Kidney (tissue), 14 donors: ENCODE results near the gene FBXO33. TPM values are rescaled to one million over a fixed set of nuclear protein-coding genes. Genes with fewer than 3 reads are reported as not detected.

Experiments
- DNase-seq, 5 donors: peaks; one replicate each; pipeline ENCODE4 v3.0.0-alpha.2; 2013 to 2020
- FAIRE-seq: peaks from 2 replicates; lab custom pipeline; 2012; peaks lifted over from hg19 to GRCh38; lab: Jason Lieb, UNC
- H3K27ac ChIP-seq, 2 donors: one replicate each; pipeline ENCODE4 v1.7.0; 2013; ENCODE audit warnings: low read depth in 2 of 2, low read length in 2 of 2, inconsistent platforms in 1 of 2
- H3K27me3 ChIP-seq: one replicate; pipeline ENCODE4 v1.7.1; 2013; ENCODE audit warnings: low read length, inconsistent platforms; ENCODE audit not compliant: control insufficient read depth, insufficient read depth
- H3K36me3 ChIP-seq, 3 donors: one replicate each; pipeline versions ENCODE4 v1.7.0 to v1.7.1; 2013; ENCODE audit warnings: low read length in 3 of 3, control low read depth in 1 of 3, inconsistent platforms in 1 of 3; ENCODE audit not compliant: insufficient read depth in 3 of 3, control insufficient read depth in 2 of 3
- H3K4me1 ChIP-seq, 3 donors: one replicate each; pipeline versions ENCODE4 v1.7.0 to v1.7.1; 2013; ENCODE audit warnings: low read length in 3 of 3, inconsistent platforms in 1 of 3, low read depth in 1 of 3; ENCODE audit not compliant: control insufficient read depth in 2 of 3, insufficient read depth in 2 of 3
- H3K4me3 ChIP-seq, 3 donors: one replicate each; pipeline versions ENCODE4 v1.7.0 to v1.8.1; 2013; ENCODE audit warnings: low read length in 3 of 3, control low read depth in 1 of 3, inconsistent platforms in 1 of 3
- H3K9ac ChIP-seq, 3 donors: one replicate each; pipeline versions ENCODE4 v1.7.0 to v1.7.1; 2013; ENCODE audit warnings: low read length in 3 of 3, control low read depth in 1 of 3, inconsistent platforms in 1 of 3
- H3K9me3 ChIP-seq, 3 donors: one replicate each; pipeline versions ENCODE4 v1.7.0 to v1.7.1; 2013; ENCODE audit warnings: low read length in 3 of 3, control low read depth in 1 of 3, inconsistent platforms in 1 of 3; ENCODE audit not compliant: control insufficient read depth in 2 of 3, insufficient read depth in 1 of 3
- intact Hi-C: fragments of 100-400 bp; cut with DNase I; formaldehyde crosslinking; loops from one replicate; pipeline ENCODE4 v1.11.1; 2022
- polyA plus RNA-seq: library from polyadenylated mRNA; stranded (reverse); fragments of 350-450 nt; fragmentation: Illumina TruSeq; extraction: RNeasy Lipid Tissue Mini Kit (QIAGEN cat#74804); gene quantifications from one replicate; pipeline ENCODE4 v1.2.3, GENCODE V29; 2014; ENCODE audit warnings: low read depth, low replicate concordance; ENCODE audit not compliant: insufficient read depth
- total RNA-seq: library from RNA; stranded (reverse); fragmentation: NEBNext Ultra II Directional; extraction: Animal tissue kit (Norgen Biotek cat#: 25700); gene quantifications from one replicate; pipeline ENCODE4 v1.2.1, GENCODE V29; 2021
- TF ChIP-seq, protein P1 (sequence below): IDR thresholded peaks from 3 replicates; pipeline ENCODE4 v1.5.1; 2012; ENCODE audit warnings: mild to moderate bottlenecking, moderate library complexity, borderline replicate concordance; ENCODE audit not compliant: insufficient read depth; ENCODE audit errors: extremely low read depth
- donor health status: control.
- donor health status: control.
- donor health status: control.
- donor health status: control.
- donor health status: control.
- donor health status: DM: yes; HTN: yes; CAD: no.
- donor health status: Normal renal cell carcinoma (clear cell type).

FBXO33 gene
- total and polyA plus RNA-seq, 2 donors from 2014 or later = 6.5 to 11.2 TPM

DNA sequence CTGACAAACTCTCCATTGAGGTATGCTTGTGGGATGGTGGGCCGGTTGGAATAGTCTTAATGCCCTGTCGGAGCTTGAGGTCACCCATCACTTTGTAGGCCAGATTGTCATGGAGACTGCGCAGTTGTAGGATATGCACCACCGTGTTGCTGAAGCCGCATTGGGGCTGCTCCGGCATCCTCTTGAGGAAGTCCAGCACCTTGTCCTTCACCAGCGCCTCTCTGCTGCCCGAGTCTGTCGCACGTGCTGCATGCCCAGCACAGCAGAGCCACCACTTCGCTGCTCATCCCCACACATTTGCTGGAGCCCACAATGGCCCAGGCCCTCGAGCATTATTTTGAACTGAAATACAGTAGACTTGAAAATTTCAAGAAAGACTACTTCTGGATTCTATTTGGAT lies 61.8 kb downstream of the FBXO33 start:
- intact Hi-C loops = no loop called here
- FAIRE-seq (no peak), DNase-seq (no peak)
- Histone ChIP-seq H3K9ac (no peak overlapping the region), H3K27me3 (no peaks in the 10 kb centered on the region), H3K9me3 (no peaks in the 10 kb centered on the region), H3K4me3 (no peak overlapping the region), H3K36me3 (peaks cover 0 to 8% (median 0%) of the 10 kb centered on the region in 3 donors), H3K4me1 (peaks cover 0 to 2% (median 0%) of the 10 kb centered on the region in 3 donors), H3K27ac (no peak overlapping the region)
- TF ChIP-seq, protein P1, sequence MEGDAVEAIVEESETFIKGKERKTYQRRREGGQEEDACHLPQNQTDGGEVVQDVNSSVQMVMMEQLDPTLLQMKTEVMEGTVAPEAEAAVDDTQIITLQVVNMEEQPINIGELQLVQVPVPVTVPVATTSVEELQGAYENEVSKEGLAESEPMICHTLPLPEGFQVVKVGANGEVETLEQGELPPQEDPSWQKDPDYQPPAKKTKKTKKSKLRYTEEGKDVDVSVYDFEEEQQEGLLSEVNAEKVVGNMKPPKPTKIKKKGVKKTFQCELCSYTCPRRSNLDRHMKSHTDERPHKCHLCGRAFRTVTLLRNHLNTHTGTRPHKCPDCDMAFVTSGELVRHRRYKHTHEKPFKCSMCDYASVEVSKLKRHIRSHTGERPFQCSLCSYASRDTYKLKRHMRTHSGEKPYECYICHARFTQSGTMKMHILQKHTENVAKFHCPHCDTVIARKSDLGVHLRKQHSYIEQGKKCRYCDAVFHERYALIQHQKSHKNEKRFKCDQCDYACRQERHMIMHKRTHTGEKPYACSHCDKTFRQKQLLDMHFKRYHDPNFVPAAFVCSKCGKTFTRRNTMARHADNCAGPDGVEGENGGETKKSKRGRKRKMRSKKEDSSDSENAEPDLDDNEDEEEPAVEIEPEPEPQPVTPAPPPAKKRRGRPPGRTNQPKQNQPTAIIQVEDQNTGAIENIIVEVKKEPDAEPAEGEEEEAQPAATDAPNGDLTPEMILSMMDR = no peak

DNA sequence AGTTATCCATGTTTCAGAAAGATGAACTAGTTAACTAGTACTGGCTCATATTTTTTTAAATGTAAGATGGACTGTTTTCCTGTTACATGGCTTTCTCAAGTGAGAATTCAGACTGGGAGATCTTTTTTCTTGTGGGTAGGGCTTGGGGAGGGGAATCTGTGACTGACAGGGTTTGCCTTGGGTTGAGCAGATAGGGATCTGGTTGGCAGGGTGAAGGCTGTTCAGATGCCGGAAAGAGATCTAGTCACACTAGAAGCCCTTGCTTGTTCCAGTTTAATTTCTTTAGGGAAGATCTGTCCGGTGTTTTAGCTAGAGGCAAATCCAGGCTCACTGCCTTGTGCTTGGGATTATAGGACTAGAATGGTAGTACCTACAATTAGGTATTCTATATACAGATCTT lies 63.2 kb downstream of the FBXO33 start:
- H3K4me3 ChIP-seq = no peak overlapping the region
- no peak overlapping the region for H3K9ac ChIP-seq
- no peaks in the 10 kb centered on the region for H3K27me3 ChIP-seq
- FAIRE-seq (no peak), DNase-seq (no peak)
- H3K4me1 ChIP-seq = peaks cover 0 to 2% (median 0%) of the 10 kb centered on the region in 3 donors
- intact Hi-C loops = no loop called here
- H3K9me3 ChIP-seq = no peaks in the 10 kb centered on the region
- H3K36me3 ChIP-seq = peaks cover 0 to 8% (median 0%) of the 10 kb centered on the region in 3 donors
- no peak overlapping the region for H3K27ac ChIP-seq
- TF ChIP-seq, protein P1 = no peak

DNA sequence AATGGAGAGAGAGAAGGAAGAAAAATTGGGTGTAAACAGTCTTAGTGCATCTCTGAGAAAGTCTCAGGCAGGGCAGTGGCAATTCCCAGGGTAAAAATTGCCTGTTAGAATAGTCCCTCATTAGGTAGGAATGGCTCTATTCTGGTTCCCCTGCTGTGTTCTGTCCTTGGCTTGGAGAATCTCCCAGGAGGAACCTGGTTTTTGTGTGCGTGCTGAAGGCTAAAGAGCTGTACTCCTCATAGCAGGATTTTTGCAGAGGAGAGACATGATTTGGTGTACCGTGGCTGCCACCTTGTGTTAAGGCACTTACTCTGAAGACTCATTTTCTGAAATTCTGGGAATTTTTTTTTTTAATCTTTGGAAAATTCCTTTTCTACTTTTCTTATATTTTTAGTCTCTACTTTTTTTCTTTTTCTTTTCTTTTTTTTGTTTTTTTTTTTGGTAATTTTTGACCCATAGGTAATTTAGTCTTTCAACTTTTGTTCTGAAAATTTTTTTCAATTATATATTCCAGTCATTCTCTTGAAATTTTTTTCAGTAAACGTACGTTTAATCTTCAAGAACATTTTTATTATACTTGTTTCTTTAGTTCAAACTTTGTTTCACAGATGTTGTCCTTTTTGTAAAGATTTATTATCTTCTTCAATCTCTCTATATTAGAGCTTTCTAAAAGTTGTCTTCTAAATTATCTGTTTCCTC lies 63.8 kb downstream of the FBXO33 start:
- Histone ChIP-seq H3K9ac (no peak overlapping the region), H3K27ac (no peak overlapping the region), H3K4me3 (no peak overlapping the region), H3K36me3 (peaks cover 0 to 8% (median 0%) of the 10 kb centered on the region in 3 donors), H3K27me3 (no peaks in the 10 kb centered on the region), H3K4me1 (peaks cover 0 to 2% (median 0%) of the 10 kb centered on the region in 3 donors), H3K9me3 (no peaks in the 10 kb centered on the region)
- DNase-seq = peak in 4 of 5 donors; percentile 54 to 85 (median 76)
- FAIRE-seq = peak; percentile 98
- intact Hi-C loops = no loop called here
- TF ChIP-seq, protein P1 = peak; percentile 35
